Measurements from ENCODE around the gene APOLD1.
A peak's percentile ranks its signal among the peaks of the same experiment; 100 is the strongest.
"Not testable (repeated sequence)": the region's sequence is repeated elsewhere in the genome, so short reads cannot be mapped to it uniquely, and the experiment has no call there.

APOLD1 gene

GRCh38 chr12:12786706-12787601 lies 1.5 kb downstream of the APOLD1 start:
- DNase-seq (ENCODE audit: low spot score): peak; percentile 93

GRCh38 chr12:12788131-12788530 lies 2.7 kb downstream of the APOLD1 start:
- no peak for DNase-seq (ENCODE audit: low spot score)

GRCh38 chr12:12788675-12789368 lies 3.4 kb downstream of the APOLD1 start:
- DNase-seq (ENCODE audit: low spot score): peak; percentile 48

GRCh38 chr12:12790956-12791355 lies 5.5 kb downstream of the APOLD1 start:
- no peak for DNase-seq (ENCODE audit: low spot score)

GRCh38 chr12:12791756-12792369 lies 6.4 kb downstream of the APOLD1 start:
- DNase-seq (ENCODE audit: low spot score): peak; percentile 23

- no peak for DNase-seq (ENCODE audit: low spot score)
These were observed 7.0 kb downstream of the APOLD1 start for GRCh38 chr12:12792421-12792820.

GRCh38 chr12:12794686-12795085 lies 9.2 kb downstream of the APOLD1 start:
- DNase-seq (ENCODE audit: low spot score): no peak

GRCh38 chr12:12796171-12796570 lies 10.7 kb downstream of the APOLD1 start:
- DNase-seq (ENCODE audit: low spot score): no peak

GRCh38 chr12:12796928-12797793 lies 11.7 kb downstream of the APOLD1 start:
- no peak for DNase-seq (ENCODE audit: low spot score)

- DNase-seq (ENCODE audit: low spot score): no peak
These were observed 12.3 kb downstream of the APOLD1 start for GRCh38 chr12:12797794-12798152.

- no peak for DNase-seq (ENCODE audit: low spot score)
These were observed 13.0 kb downstream of the APOLD1 start for GRCh38 chr12:12798480-12798879.

- DNase-seq (ENCODE audit: low spot score): no peak
These were observed 13.9 kb downstream of the APOLD1 start for GRCh38 chr12:12799163-12799920.

GRCh38 chr12:12800406-12801180 lies 15.1 kb downstream of the APOLD1 start:
- no peak for DNase-seq (ENCODE audit: low spot score)

- not testable (repeated sequence) for DNase-seq (ENCODE audit: low spot score)
These were observed 16.2 kb downstream of the APOLD1 start for GRCh38 chr12:12801656-12802055.

- DNase-seq (ENCODE audit: low spot score): peak; percentile 53
These were observed 17.7 kb downstream of the APOLD1 start for GRCh38 chr12:12803186-12803585.

- no peak for DNase-seq (ENCODE audit: low spot score)
These were observed 18.6 kb downstream of the APOLD1 start for GRCh38 chr12:12804011-12804410.

- no peak for DNase-seq (ENCODE audit: low spot score)
These were observed 19.0 kb downstream of the APOLD1 start for GRCh38 chr12:12804432-12804886.

GRCh38 chr12:12806784-12807516 lies 21.5 kb downstream of the APOLD1 start:
- no peak for DNase-seq (ENCODE audit: low spot score)

GRCh38 chr12:12807517-12807903 lies 22.1 kb downstream of the APOLD1 start:
- DNase-seq (ENCODE audit: low spot score): not testable (repeated sequence)
